Measurements from ENCODE around the gene SNX32.
A peak's percentile ranks its signal among the peaks of the same experiment; 100 is the strongest.

The SNX32 gene

DNA sequence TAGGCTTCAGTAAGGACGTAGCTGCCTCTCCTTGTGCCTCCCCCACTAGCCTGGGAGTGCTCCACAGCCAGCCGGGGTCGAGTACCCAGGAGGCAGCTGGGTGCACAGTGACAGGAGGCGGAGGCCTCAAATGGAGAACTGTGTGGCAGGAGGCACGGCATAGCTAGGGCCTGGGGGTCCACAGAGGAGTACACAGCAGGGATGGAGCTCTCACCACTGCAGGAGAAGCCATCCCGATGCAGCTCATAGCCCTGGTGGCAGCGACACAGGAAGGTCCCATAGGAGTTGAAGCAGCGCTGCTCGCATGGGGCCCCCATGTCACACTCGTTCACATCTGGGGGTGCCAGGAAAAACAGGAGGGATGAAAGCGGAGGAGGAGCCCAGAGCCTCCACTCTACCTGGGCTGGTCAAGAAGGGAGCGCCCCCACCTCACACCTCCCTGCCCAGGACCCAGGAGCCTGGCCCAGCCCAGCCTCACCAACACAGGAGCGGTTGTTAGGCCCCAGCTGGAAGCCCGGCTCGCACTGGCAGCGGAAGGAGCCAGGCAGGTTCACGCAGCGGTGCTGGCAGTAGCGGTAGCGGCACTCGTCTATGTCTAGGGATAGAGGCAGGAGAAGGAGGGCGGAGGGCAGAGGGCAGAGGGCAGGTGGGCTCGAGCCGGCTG is 36.0 kb downstream of the SNX32 start:
- DNase-seq = no peak

- no peak for DNase-seq
Measured at GRCh38 chr11:65870307-65870658, 36.5 kb downstream of the SNX32 start.

- DNase-seq = no peak
Measured at GRCh38 chr11:65870706-65871681, 37.2 kb downstream of the SNX32 start.

DNA sequence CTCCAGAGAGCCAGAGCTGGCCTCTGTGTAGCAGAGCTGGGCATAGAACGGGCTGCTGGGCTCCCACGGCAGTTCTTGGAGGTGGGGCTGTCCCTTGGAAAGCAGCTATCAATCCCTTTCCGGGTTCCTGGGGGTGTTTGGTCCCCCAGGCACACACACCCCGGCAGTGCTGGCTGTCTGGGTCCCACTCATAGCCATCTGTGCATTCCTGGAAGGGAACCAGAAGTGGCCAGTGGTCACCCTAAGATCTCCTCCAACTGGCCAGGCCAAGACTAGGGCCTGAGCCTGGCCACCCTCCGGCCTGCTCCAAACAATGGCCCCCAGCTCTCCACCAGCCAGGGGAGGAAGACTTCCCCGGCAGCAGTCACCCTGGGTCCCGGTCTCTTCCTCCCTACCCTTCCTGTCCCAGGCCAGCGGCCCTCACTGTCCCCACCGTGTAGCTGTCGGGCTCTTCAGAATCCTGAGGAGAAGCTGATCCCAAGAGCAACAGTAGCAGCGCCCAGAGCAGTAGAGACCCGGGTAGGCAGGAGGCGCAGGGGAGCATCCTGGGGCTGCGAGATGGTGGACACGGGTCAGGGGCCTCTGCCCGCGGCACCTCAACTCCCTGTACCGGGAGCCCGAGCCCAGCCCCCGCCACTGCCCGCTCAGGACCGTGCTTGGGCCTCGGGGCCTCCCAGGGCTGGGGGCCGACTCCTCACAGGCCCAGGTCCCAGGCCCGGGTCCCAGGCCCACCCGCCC is 38.2 kb downstream of the SNX32 start:
- DNase-seq = no peak

DNA sequence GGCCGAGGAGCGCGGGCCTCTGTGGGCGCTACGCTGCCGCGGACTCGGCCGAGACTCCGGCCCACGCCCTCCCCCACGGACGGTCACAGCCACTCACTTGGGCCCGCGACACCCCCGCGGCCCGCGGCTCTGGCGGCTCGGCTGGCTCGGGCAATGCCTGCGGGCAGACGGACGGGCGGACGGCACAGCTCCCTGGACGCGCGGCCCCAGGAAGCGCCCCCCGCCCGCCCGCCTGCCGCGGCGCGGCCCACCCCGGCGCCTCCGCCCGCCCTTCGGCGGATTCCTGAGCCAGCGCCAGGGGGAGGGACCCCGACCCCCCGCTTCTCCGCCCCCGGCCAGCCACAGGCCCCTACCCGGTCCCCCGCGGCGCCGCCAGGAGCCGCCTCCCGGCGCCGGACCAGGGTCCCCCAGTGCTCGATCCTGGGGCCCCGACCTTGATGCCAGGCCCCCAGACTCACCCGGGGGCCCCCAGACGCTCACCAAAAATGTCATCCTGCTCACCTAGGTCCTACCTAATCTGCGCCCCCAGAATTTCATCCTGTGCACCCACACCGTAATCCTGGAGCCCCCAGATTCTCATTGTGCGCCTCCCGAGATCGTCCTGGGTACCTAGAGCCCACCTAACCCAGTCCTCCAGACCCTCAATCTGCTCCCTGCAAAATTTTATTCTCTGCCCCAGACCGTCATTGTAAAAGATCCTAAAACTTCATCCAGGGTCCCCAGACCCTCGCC is 39.0 kb downstream of the SNX32 start, which contains the start of gene EFEMP2:
Gene EFEMP2, minus strand, starts transcription at position 215 of the 732 bp plus-strand sequence. CDS start 446 bp downstream, outside the sequence.
- no peak for DNase-seq

DNA sequence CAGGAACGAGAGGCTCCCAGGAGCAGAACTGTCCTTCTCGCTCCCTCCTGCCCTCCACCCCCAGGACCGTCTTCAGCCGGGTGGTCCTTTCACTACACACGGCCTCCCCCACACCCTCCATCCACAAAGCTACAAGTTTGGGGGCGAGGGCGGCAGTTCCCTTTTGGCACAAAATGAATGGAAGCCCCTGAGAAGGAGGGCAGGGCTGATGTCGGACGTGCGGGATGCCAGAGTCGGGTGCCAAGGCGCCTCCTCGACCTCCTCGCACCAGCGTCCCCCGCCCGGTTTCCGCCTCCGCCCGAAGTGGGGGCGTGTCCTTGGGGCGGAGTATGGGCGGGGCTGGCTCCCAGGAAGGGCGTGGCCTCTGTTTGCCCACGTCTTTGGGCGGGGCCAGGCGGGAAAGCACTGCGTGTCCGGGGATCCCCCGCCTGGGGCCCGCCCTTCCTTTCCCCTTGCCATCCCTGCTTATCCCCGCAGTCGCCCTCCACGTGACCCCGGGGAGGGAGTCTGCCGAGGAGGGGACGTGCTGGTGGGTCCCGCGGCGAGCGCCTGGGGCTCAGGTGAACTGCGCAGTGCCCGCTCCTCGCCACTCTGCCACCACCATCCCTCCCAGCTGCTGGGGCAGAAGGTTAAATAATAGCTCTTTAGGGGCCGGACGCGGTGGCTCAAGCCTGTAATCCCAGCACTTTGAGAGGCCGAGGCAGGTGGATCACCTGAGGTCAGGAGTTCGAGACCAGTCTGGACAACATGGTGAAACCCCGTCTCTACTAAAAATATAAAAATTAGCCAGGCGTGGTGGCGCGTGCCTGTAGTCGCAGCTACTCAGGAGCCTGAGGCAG is 39.8 kb downstream of the SNX32 start:
- peak; percentile 95 for DNase-seq

DNA sequence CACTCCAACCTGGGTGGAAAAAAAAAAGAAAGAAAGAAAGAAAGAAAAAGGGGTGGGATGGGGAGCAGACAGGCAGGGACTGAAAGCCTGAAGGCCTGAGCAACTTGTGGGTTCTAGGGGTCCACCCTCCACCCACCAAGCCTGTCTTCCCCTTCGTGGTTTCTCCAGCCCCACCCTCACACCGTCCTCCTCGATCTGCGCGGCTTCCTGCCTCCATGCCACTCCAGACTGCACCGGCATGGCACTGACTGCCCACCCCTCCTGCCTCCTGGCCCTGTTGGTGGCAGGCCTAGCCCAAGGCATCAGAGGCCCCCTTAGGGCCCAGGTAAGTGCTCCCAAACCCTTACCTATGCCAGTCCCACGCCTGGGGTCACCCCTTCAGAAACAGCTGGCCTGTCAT is 45.9 kb downstream of the SNX32 start, which contains the start of gene CTSW:
Gene CTSW, plus strand, starts transcription at position 221 of the 400 bp plus-strand sequence. Its CDS starts 18 bp downstream, at position 239.
- peak; percentile 47 for DNase-seq

DNA sequence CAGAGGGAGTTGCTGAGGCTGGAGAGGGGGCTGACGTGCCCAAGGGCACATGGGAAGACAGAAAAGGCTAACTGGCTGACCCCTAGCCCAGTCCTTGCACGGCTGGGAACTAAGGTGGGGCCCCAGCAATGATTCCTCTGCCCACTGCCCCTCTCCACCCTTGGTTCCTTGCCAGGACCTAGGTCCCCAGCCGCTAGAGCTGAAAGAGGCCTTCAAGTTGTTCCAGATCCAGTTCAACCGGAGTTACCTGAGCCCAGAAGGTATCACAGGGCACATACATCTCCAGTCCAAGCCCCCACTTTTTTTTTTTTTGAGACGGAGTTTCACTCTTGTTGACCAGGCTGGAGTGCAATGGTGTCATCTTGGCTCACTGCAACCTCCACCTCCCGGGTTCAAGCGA is 46.3 kb downstream of the SNX32 start:
- DNase-seq = no peak

GRCh38 chr11:65880844-65881421 is 47.2 kb downstream of the SNX32 start:
- no peak for DNase-seq

DNA sequence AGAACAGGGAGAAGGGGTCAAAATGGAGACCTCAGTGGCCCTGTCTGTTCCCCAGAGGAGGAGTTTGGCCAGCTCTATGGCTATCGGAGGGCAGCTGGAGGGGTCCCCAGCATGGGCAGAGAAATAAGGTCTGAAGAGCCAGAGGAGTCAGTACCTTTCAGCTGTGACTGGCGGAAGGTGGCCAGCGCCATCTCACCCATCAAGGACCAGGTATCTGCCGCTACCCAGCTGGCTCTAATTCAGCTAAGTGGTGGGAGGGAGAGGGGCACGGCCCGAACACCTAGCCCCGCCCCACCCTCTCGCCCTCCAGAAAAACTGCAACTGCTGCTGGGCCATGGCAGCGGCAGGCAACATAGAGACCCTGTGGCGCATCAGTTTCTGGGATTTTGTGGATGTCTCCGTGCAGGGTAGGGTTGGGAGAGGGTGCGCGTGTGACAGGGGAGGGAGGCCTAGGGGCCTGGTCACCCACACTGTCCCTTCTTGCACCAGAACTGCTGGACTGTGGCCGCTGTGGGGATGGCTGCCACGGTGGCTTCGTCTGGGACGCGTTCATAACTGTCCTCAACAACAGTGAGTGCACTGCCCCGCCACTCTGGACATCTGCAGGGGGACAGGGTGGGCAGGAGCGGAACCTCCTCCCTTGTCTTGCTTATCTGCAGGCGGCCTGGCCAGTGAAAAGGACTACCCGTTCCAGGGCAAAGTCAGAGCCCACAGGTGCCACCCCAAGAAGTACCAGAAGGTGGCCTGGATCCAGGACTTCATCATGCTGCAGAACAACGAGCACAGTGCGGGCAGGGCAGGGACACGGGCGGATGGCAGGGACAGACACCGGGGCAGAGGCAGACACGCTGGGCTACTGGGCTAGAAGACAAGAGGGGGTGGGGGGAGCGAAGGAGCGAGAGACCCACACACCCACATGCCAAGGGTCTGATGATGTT is 48.6 kb downstream of the SNX32 start:
- DNase-seq = no peak

DNA sequence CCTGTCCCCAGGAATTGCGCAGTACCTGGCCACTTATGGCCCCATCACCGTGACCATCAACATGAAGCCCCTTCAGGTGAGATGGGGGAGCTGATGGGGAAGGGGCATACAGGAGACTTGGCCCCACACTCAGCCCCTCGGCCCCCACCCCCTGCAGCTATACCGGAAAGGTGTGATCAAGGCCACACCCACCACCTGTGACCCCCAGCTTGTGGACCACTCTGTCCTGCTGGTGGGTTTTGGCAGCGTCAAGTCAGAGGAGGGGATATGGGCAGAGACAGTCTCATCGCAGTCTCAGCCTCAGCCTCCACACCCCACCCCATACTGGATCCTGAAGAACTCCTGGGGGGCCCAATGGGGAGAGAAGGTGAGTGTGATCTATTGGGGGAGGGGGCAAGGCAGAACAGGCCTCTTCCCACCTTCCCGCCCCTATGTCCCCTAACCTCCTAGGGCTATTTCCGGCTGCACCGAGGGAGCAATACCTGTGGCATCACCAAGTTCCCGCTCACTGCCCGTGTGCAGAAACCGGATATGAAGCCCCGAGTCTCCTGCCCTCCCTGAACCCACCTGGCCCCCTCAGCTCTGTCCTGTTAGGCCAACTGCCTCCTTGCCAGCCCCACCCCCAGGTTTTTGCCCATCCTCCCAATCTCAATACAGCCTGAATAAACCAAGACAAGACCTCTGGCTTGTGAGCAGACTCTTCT is 49.4 kb downstream of the SNX32 start:
- DNase-seq = no peak

GRCh38 chr11:65883786-65884715 is 50.3 kb downstream of the SNX32 start:
- DNase-seq = no peak

- peak; percentile 80 for DNase-seq
Measured at GRCh38 chr11:65884716-65885092, 50.9 kb downstream of the SNX32 start.

DNA sequence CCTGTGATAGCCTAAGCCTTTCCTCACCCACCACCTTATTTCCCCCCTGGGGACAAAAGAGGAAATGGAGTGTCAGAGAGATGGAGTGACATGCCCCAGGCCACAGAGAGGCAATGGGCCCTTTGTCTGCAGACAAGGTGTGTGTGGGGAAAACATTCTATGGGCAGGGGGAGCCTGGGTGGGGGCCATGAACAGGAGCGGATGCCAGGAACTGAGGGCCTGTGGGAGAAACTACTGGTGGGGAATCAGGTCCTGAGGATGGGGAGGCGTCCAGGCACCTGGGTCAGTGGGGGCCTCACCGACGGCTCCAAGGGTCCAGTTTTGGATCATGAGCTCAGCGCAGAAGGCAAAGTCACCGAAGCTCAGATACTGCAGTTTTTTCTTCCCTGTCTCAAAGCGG is 51.5 kb downstream of the SNX32 start:
- no peak for DNase-seq

DNA sequence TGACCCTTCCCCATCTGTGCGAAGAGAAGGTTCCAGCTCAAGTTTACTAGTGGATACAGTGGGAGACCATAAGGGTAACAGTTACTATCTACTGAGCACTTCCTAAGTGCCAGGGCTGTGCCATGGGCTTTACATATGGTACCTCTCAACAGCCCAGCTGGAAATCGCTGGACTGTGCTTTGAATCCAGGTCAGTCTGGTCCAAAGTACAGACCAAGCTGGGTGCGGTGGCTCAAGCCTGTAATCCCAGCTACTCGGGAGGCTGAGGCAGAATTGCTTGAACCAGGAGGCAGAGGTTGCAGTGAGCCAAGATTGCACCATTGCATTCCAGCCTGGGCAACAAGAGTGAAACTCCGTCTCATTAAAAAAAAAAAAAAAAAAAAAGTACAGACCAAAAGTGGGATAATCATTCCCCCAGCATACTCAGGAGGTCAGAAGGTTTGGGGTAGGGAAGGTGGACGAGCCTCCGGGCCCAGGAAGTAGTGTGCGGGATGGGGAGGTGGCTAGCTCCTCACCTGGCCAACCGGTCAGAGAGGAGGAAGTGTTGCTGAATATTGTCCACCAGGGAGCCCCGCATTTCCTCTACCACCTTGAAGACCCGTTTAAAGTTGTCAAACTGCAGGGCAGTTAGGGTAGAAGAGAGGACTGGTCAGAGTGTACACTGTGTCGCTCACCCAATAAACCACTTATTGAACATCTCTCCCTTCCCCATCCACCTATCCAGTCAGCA is 52.2 kb downstream of the SNX32 start:
- DNase-seq = no peak

GRCh38 chr11:65886826-65887722 is 53.3 kb downstream of the SNX32 start:
- DNase-seq = no peak

Data from CD4-positive, alpha-beta T cell treated with Interferon gamma for 1 hour (primary cell).